Endothelial cell of umbilical vein (primary cell): ENCODE measurements around the gene TCF7L2. TPM values are rescaled to one million over a fixed set of nuclear protein-coding genes. Genes with fewer than 3 reads are reported as not detected.

Experiments used
- BruUV-seq: library from RNA; stranded (reverse); fragments of 400-500 nt; replicated peaks from 2 replicates; lab custom pipeline; 2021; lab: Mats Ljungman, UMichigan
- CTCF ChIA-PET: fragments of 300-600, 350-600 bp; sonication (Branson Sonifier 250); formaldehyde crosslinking; loops from one replicate; lab custom pipeline; 2021; ENCODE audit warnings: antibody characterized with exemption, inconsistent platforms; lab: Charles Lee
- POLR2A ChIA-PET: fragments of 300-600, 350-600 bp; sonication (Branson Sonifier 250); formaldehyde crosslinking; loops from one replicate; lab custom pipeline; 2021; ENCODE audit warnings: antibody characterized with exemption, inconsistent platforms; lab: Charles Lee
- DNase-seq: peaks from one replicate; pipeline ENCODE4 v3.0.0-alpha.2; 2011; ENCODE audit warnings: low read depth, low spot score
- FAIRE-seq: peaks from 2 replicates; lab custom pipeline; 2011; peaks lifted over from hg19 to GRCh38; lab: Jason Lieb, UNC
- H2AFZ ChIP-seq: 2 replicates; pipeline ENCODE4 v1.6.0; 2012; ENCODE audit warnings: low read depth, low read length, control low read depth, inconsistent platforms
- H3K27ac ChIP-seq: 2 replicates; pipeline ENCODE4 v1.5.1; 2011; ENCODE audit warnings: low read depth, mild to moderate bottlenecking, control low read depth, low read length, moderate library complexity; ENCODE audit not compliant: insufficient read depth
- H3K27me3 ChIP-seq, 2 experiments: 2 replicates each; pipeline versions ENCODE4 v1.6.0 to v1.6.1; 2011; ENCODE audit warnings: low read length in 2 of 2, mixed read lengths in 1 of 2; ENCODE audit not compliant: control insufficient read depth in 2 of 2, insufficient read depth in 2 of 2
- H3K36me3 ChIP-seq, 2 experiments: 2 replicates in 1 of 2; 3 replicates in 1 of 2; pipeline ENCODE4 v1.5.1; 2011; ENCODE audit warnings: low read length in 2 of 2, mild to moderate bottlenecking in 1 of 2, moderate library complexity in 1 of 2; ENCODE audit not compliant: control insufficient read depth in 2 of 2, insufficient read depth in 2 of 2; ENCODE audit errors: extremely low read depth in 1 of 2
- H3K4me1 ChIP-seq: 3 replicates; pipeline ENCODE4 v1.5.1; 2011; ENCODE audit warnings: mild to moderate bottlenecking, low read length; ENCODE audit not compliant: control insufficient read depth, insufficient read depth; ENCODE audit errors: extremely low read depth
- H3K4me2 ChIP-seq: 2 replicates; pipeline ENCODE4 v1.6.1; 2011; ENCODE audit warnings: low read length, control low read depth, mixed read lengths; ENCODE audit not compliant: insufficient read depth
- H3K4me3 ChIP-seq, 3 experiments: fragments of 200-600 bp in 1 of 3; sonication (generic), shearing (Covaris generic) in 1 of 3; replicated peaks in 1 of 3; 2 replicates each; pipeline ENCODE4 v1.5.1; 2011 to 2016; ENCODE audit warnings: control low read depth in 3 of 3, low read length in 3 of 3, mild to moderate bottlenecking in 2 of 3, inconsistent platforms in 1 of 3, low read depth in 1 of 3, moderate library complexity in 1 of 3; ENCODE audit not compliant: insufficient read depth in 1 of 3
- H3K79me2 ChIP-seq: 2 replicates; pipeline ENCODE4 v1.6.0; 2012; ENCODE audit warnings: low read length, inconsistent platforms; ENCODE audit not compliant: control insufficient read depth, insufficient read depth
- H3K9ac ChIP-seq: replicated peaks from 2 replicates; pipeline ENCODE3; 2011; ENCODE audit warnings: low read length, control low read depth; ENCODE audit not compliant: insufficient read depth; ENCODE audit errors: extremely low read depth
- H3K9me1 ChIP-seq: replicated peaks from 3 replicates; pipeline ENCODE4 v1.6.0; 2011; ENCODE audit warnings: mild to moderate bottlenecking, low read length; ENCODE audit not compliant: control insufficient read depth, insufficient read depth; ENCODE audit errors: extremely low read depth
- H3K9me3 ChIP-seq: replicated peaks from 2 replicates; pipeline ENCODE4 v1.5.1; 2012; ENCODE audit warnings: low read length, inconsistent platforms; ENCODE audit not compliant: control insufficient read depth, insufficient read depth
- H4K20me1 ChIP-seq: replicated peaks from 2 replicates; pipeline ENCODE3; 2011; ENCODE audit warnings: mild to moderate bottlenecking, low read length; ENCODE audit not compliant: control insufficient read depth, insufficient read depth; ENCODE audit errors: extremely low read depth
- EZH2 ChIP-seq: IDR thresholded peaks from 2 replicates; pipeline ENCODE4 v1.6.1; 2012; ENCODE audit warnings: borderline replicate concordance, low read depth, mild to moderate bottlenecking, moderate library complexity, low read length, inconsistent platforms; ENCODE audit not compliant: severe bottlenecking
- FOS ChIP-seq: IDR thresholded peaks from 2 replicates; pipeline ENCODE4 v1.6.1; 2011; ENCODE audit warnings: mild to moderate bottlenecking, low read length, moderate library complexity, borderline replicate concordance; ENCODE audit not compliant: insufficient read depth
- MYC ChIP-seq: IDR thresholded peaks from one replicate; pipeline ENCODE4 v1.6.1; 2011; ENCODE audit warnings: mild to moderate bottlenecking, low read depth, low read length
- POLR2A ChIP-seq: IDR thresholded peaks from 2 replicates; pipeline ENCODE4 v1.6.1; 2012; ENCODE audit warnings: low read depth, mild to moderate bottlenecking, control low read depth, low read length
- POLR2AphosphoS5 ChIP-seq: IDR thresholded peaks from 2 replicates; pipeline ENCODE4 v1.6.1; 2012; ENCODE audit warnings: low read depth, mild to moderate bottlenecking, control low read depth, low read length, moderate library complexity; ENCODE audit not compliant: insufficient read depth
- dilution Hi-C: fragments of 300-500 bp; cut with MboI; formaldehyde crosslinking; loops from one replicate; pipeline ENCODE4 v1.15.0; 2019; ENCODE audit warnings: low sequenced_read_pairs; ENCODE audit not compliant: extremely low pct_ligation_motif_present
- intact Hi-C: fragments of 100-400 bp; cut with micrococcal nuclease; formaldehyde crosslinking; loops from one replicate; pipeline ENCODE4 v1.10.0; 2022
- polyA plus RNA-seq, 4 experiments: library from polyadenylated mRNA; depleted of rRNA in 3 of 4; stranded (reverse) in 3 of 4; unstranded in 1 of 4; fragments of >200 nt; gene quantifications; 2 replicates each; pipeline versions ENCODE4 v1.2.1 to v1.2.3, GENCODE V29; 2011 to 2012; ENCODE audit warnings: missing spikeins in 1 of 4
- total RNA-seq: library from RNA; stranded (reverse); gene quantifications from 2 replicates; pipeline ENCODE4 v1.2.3, GENCODE V29; 2021
- TF ChIP-seq, protein P1 (sequence below), 2 donors: IDR thresholded peaks; 1 replicate in 1 of 2; 2 replicates in 1 of 2; pipeline ENCODE4 v1.5.1; 2011; ENCODE audit warnings: low read length in 2 of 2, mild to moderate bottlenecking in 2 of 2, moderate library complexity in 2 of 2, control low read depth in 1 of 2, inconsistent platforms in 1 of 2, low read depth in 1 of 2; ENCODE audit not compliant: insufficient read depth in 1 of 2; ENCODE audit errors: extremely low read depth in 1 of 2

TCF7L2 gene
- total and polyA plus RNA-seq, 2 donors (not counting 3 experiments of a cell fraction or from before 2014, with no cell fraction given): 9.9 to 21.8 TPM

DNA sequence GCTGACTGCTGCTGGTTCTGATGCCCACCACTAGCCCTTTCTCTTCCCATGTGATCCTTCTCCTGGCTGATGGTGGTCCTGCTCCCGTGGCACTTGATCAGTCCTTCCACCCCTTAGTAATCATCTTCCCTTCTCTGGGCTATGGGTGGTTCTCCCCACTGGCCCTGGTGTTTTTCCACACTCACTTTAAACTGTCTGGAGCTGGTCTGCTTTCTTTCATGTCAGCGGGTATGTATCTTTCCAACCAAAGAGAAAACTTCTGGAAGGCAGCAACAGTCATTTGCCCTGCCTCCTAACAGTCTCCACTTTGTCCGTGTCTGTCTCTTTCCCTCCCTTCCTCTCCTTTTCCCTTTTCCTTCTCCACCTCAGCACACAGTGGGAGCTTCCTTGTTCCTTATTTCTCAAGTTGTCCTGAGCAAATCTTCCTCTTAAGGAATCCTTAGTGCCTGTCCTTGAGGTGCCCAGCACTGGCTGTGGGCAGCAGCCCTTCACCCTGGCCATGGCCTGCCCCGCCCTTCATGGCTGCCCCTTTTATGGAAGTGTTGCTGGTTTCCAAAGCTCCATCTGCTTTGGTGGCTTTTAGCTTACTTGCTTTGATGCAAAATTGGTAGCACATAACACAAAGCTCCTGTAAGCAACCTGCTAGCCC is 189.0 kb downstream of the TCF7L2 start:
- Histone ChIP-seq H3K9me3 (no peaks in the 10 kb centered on the region), H3K27me3 (no peaks in the 10 kb centered on the region), H3K4me1 (no peaks in the 10 kb centered on the region), H3K4me2 (no peak overlapping the region), H4K20me1 (no peaks in the 10 kb centered on the region), H3K79me2 (no peaks in the 10 kb centered on the region), H3K4me3 (no peak overlapping the region), H3K27ac (no peak overlapping the region), H3K9me1 (no peaks in the 10 kb centered on the region), H2AFZ (no peak overlapping the region), H3K9ac (no peak overlapping the region), H3K36me3 (peaks cover 0 to 1% of the 10 kb centered on the region in 2 experiments)
- dilution Hi-C loops (no loop called here), intact Hi-C loops (no loop called here)
- no peak for DNase-seq
- CTCF ChIA-PET: interaction anchor here (0.9 to 1.1 kb wide), 4 partner anchors 29 to 424 kb away, joined by 3 to 5 read pairs (median 3); no protein-coding TSS in a partner anchor
- POLR2A ChIA-PET: no interaction called here
- peak; percentile 21 for FAIRE-seq
- no TSS peak for BruUV-seq
- TF ChIP-seq EZH2 (no peak), MYC (no peak), POLR2AphosphoS5 (no peak), POLR2A (no peak), FOS (no peak)
- TF ChIP-seq, protein P1, sequence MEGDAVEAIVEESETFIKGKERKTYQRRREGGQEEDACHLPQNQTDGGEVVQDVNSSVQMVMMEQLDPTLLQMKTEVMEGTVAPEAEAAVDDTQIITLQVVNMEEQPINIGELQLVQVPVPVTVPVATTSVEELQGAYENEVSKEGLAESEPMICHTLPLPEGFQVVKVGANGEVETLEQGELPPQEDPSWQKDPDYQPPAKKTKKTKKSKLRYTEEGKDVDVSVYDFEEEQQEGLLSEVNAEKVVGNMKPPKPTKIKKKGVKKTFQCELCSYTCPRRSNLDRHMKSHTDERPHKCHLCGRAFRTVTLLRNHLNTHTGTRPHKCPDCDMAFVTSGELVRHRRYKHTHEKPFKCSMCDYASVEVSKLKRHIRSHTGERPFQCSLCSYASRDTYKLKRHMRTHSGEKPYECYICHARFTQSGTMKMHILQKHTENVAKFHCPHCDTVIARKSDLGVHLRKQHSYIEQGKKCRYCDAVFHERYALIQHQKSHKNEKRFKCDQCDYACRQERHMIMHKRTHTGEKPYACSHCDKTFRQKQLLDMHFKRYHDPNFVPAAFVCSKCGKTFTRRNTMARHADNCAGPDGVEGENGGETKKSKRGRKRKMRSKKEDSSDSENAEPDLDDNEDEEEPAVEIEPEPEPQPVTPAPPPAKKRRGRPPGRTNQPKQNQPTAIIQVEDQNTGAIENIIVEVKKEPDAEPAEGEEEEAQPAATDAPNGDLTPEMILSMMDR (IDR thresholded peaks at IDR 0.05; ENCODE audit: extremely low read depth in 1 of 2, insufficient read depth in 1 of 2, low read depth in 1 of 2, low read length in 2 of 2): no peak
